Smooth muscle cell (in vitro differentiated cells): ENCODE measurements around the gene RAB3IP. TPM values are rescaled to one million over a fixed set of nuclear protein-coding genes. Genes with fewer than 3 reads are reported as not detected.
"Not testable (repeated sequence)": the region's sequence is repeated elsewhere in the genome, so short reads cannot be mapped to it uniquely, and the experiment has no call there.

Experiments used
- DNase-seq: peaks from one replicate; lab custom pipeline; 2025; ENCODE audit not compliant: unreplicated experiment; lab: John Stamatoyannopoulos, UW
- H2AFZ ChIP-seq: fragments of 200-600 bp; sonication (generic); 2 replicates; pipeline ENCODE4 v1.6.0; 2016; ENCODE audit warnings: antibody characterized with exemption, low read depth, mild to moderate bottlenecking
- H3F3A ChIP-seq: fragments of 200-600 bp; sonication (generic); 2 replicates; pipeline ENCODE4 v1.6.0; 2017; ENCODE audit warnings: antibody characterized with exemption, low read depth
- H3K27ac ChIP-seq: fragments of 200-600 bp; sonication (generic); 2 replicates; pipeline ENCODE4 v1.5.1; 2016; ENCODE audit warnings: low read depth, mild to moderate bottlenecking
- H3K27me3 ChIP-seq: fragments of 200-600 bp; sonication (generic); 2 replicates; pipeline ENCODE4 v1.6.1; 2016; ENCODE audit warnings: low read depth, mild to moderate bottlenecking
- H3K36me3 ChIP-seq: fragments of 200-600 bp; sonication (generic); 2 replicates; pipeline ENCODE4 v1.5.1; 2016; ENCODE audit warnings: low read depth
- H3K4me1 ChIP-seq: fragments of 200-600 bp; sonication (generic); 2 replicates; pipeline ENCODE4 v1.5.1; 2016; ENCODE audit warnings: low read depth
- H3K4me2 ChIP-seq: fragments of 200-600 bp; sonication (generic); 2 replicates; pipeline ENCODE4 v1.6.0; 2016; ENCODE audit warnings: mild to moderate bottlenecking
- H3K4me3 ChIP-seq: fragments of 200-600 bp; sonication (generic); 2 replicates; pipeline ENCODE4 v1.5.1; 2016; ENCODE audit warnings: mild to moderate bottlenecking
- H3K79me2 ChIP-seq: fragments of 200-600 bp; sonication (generic); 2 replicates; pipeline ENCODE4 v1.6.0; 2016; ENCODE audit warnings: low read depth, mild to moderate bottlenecking
- H3K9ac ChIP-seq: fragments of 200-600 bp; sonication (generic); 2 replicates; pipeline ENCODE4 v1.6.0; 2016; ENCODE audit warnings: low read depth
- H3K9me3 ChIP-seq: fragments of 200-600 bp; sonication (generic); replicated peaks from 2 replicates; pipeline ENCODE4 v1.5.1; 2016; ENCODE audit warnings: low read depth
- H4K20me1 ChIP-seq: fragments of 200-600 bp; sonication (generic); 2 replicates; pipeline ENCODE4 v1.6.0; 2016; ENCODE audit warnings: low read depth
- WGBS: methylation state at CpG from one replicate; pipeline ENCODE4 v1.1.7; 2016; ENCODE audit warnings: low lambda C conversion rate; 5-methylcytosine and 5-hydroxymethylcytosine counted together
- polyA plus RNA-seq: library from polyadenylated mRNA; unstranded; fragments of >200 nt; fragmentation: Nextera tagmentation; extraction: Ambion mirVana; gene quantifications from 2 replicates; pipeline ENCODE4 v1.2.1, GENCODE V29; 2016
- total RNA-seq: library from RNA; depleted of rRNA; stranded (reverse); fragments of >200 nt; gene quantifications from 2 replicates; pipeline ENCODE4 v1.2.3, GENCODE V29; 2014
- TF ChIP-seq, protein P1 (sequence below): fragments of 200-600 bp; sonication (generic); IDR thresholded peaks from 2 replicates; pipeline ENCODE4 v1.5.1; 2017; ENCODE audit warnings: borderline replicate concordance, mild to moderate bottlenecking, antibody characterized with exemption; ENCODE audit not compliant: insufficient read depth, poor library complexity, severe bottlenecking

Gene RAB3IP
- total and polyA plus RNA-seq, 2 experiments from 2014 or later: 2.2 to 16.9 TPM

DNA sequence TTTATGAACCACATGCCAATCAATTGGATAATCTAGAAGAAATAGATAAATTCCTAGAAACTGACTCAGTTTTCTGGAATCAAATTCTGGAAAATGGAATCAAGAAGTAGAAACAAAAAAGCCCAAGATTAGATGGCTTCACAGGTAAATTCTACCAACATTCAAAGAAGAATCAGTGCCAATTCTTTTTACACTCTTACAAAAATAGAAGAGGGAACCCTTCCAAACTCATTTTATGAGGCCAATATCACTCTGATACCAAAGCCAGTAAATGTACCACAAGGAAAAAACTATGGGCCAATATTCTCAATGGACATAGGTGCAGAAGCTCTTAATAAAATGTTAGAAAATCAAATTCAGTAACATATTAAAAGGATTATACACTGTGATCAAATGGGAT lies 50.7 kb downstream of the RAB3IP start:
- H3K9ac ChIP-seq: no peak overlapping the region
- H3K79me2 ChIP-seq: no peaks in the 10 kb centered on the region
- no peaks in the 10 kb centered on the region for H4K20me1 ChIP-seq
- no peak overlapping the region for H3K4me3 ChIP-seq
- no peaks in the 10 kb centered on the region for H3F3A ChIP-seq
- no peaks in the 10 kb centered on the region for H3K4me1 ChIP-seq
- no peak overlapping the region for H3K27ac ChIP-seq
- H3K9me3 ChIP-seq: peaks cover 14% of the 10 kb centered on the region
- no peaks in the 10 kb centered on the region for H3K27me3 ChIP-seq
- peaks cover 5% of the 10 kb centered on the region for H3K36me3 ChIP-seq
- TF ChIP-seq, protein P1, sequence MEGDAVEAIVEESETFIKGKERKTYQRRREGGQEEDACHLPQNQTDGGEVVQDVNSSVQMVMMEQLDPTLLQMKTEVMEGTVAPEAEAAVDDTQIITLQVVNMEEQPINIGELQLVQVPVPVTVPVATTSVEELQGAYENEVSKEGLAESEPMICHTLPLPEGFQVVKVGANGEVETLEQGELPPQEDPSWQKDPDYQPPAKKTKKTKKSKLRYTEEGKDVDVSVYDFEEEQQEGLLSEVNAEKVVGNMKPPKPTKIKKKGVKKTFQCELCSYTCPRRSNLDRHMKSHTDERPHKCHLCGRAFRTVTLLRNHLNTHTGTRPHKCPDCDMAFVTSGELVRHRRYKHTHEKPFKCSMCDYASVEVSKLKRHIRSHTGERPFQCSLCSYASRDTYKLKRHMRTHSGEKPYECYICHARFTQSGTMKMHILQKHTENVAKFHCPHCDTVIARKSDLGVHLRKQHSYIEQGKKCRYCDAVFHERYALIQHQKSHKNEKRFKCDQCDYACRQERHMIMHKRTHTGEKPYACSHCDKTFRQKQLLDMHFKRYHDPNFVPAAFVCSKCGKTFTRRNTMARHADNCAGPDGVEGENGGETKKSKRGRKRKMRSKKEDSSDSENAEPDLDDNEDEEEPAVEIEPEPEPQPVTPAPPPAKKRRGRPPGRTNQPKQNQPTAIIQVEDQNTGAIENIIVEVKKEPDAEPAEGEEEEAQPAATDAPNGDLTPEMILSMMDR: no peak
- no peak overlapping the region for H2AFZ ChIP-seq
- DNase-seq: no peak
- no peak overlapping the region for H3K4me2 ChIP-seq

DNA sequence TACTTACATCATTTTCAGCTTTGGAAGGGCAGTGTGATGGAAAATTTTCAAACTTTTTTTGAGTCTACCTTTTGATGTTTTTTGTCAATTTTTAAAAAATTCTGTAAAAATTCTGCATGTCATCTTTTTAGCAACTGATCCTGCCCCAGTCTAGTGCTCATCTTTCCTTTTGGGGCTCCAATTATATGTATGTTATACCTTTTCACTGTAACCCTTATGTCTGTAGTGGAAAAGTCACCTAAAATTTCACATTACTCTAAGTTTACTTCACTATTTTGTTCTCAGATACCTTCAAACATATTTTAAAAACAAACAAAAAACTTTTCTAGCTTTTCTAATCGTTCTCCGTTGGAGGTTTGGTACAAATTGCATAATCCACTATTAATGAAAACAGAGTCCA lies 53.9 kb downstream of the RAB3IP start:
- WGBS: 94% methylated on average over 2 of the region's 2 CpGs
- peaks cover 14% of the 10 kb centered on the region for H3K9me3 ChIP-seq
- peaks cover 5% of the 10 kb centered on the region for H3K36me3 ChIP-seq
- H3K27ac ChIP-seq: no peak overlapping the region
- no peak overlapping the region for H2AFZ ChIP-seq
- TF ChIP-seq, protein P1: no peak
- H3F3A ChIP-seq: no peaks in the 10 kb centered on the region
- H3K79me2 ChIP-seq: no peaks in the 10 kb centered on the region
- H3K9ac ChIP-seq: no peak overlapping the region
- no peak overlapping the region for H3K4me2 ChIP-seq
- H3K4me3 ChIP-seq: no peak overlapping the region
- H4K20me1 ChIP-seq: no peaks in the 10 kb centered on the region
- DNase-seq: no peak
- H3K27me3 ChIP-seq: no peaks in the 10 kb centered on the region
- no peaks in the 10 kb centered on the region for H3K4me1 ChIP-seq

DNA sequence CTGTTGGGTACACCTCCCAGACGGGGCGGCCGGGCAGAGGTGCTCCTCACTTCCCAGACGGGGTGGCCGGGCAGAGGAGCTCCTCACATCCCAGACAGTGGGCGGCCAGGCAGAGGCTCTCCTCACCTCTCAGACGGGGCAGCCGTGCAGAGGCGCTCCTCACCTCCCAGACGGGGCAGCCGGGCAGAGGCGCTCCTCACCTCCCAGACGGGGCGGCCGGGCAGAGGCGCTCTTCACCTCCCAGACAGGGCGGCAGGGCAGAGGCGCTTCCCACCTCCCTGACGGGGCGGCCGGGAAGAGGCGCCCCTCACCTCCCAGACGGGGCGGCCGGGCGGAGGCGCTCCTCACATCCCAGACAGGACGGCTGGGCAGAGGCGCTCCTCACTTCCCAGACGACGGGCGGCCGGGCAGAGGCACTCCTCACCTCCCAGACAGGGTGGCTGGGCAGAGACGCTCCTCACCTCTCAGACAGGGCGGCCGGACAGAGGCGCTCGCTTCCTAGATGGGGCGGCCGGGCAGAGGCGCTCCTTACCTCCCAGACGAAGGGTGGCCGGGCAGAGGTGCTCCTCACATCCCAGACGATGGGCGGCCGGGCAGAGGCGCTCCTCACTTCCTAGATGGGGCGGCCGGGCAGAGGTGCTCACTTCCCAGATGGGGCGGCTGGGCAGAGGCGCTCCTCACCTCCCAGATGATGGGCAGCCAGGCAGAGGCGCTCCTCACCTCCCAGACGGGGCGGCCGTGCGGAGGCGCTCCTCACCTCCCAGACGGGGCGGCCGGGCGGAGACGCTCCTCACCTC lies 68.6 kb downstream of the RAB3IP start:
- not testable (repeated sequence) for H4K20me1 ChIP-seq, H3K4me3 ChIP-seq, H3K9ac ChIP-seq, H3K79me2 ChIP-seq, H2AFZ ChIP-seq, H3F3A ChIP-seq, H3K4me1 ChIP-seq, H3K36me3 ChIP-seq, H3K9me3 ChIP-seq, H3K27ac ChIP-seq, H3K27me3 ChIP-seq, H3K4me2 ChIP-seq, DNase-seq
- 94% methylated on average over 62 of the region's 62 CpGs for WGBS

DNA sequence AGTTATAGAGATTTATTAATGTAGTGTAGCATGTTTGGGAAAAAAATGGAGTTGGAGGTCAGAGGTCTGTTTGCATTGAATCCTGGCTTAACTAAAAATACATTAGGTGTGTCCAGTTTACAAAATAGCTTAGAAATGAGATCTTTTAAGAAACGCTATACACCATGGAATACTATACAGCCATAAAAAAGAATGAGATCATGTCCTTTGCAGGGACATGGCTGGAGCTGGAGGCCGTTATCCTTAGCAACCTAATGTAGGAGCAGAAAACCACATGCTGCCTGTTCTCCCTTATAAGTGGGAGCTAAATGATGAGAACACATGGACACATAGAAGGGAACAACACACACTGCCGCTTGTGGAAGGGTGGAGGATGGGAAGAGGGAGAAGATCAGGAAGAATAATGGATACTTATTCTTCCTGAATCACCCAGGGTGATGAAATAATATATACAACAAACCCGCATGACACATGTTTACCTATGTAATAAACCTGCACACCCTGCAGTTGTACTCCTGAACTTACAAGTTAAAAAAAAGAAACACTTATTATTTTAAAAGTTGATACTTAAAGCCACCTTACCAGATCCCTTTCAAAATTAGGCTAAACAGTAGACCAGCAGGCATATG lies 72.3 kb downstream of the RAB3IP start:
- H3K4me2 ChIP-seq: no peak overlapping the region
- DNase-seq: no peak

More for the DNA sequence above, 72.3 kb downstream of the RAB3IP start:
- Histone ChIP-seq H3K79me2 (no peaks in the 10 kb centered on the region), H4K20me1 (no peaks in the 10 kb centered on the region), H3K36me3 (no peaks in the 10 kb centered on the region), H2AFZ (no peak overlapping the region), H3K27ac (no peak overlapping the region), H3K4me1 (no peaks in the 10 kb centered on the region), H3K9ac (no peak overlapping the region), H3F3A (no peaks in the 10 kb centered on the region), H3K4me3 (no peak overlapping the region), H3K9me3 (no peaks in the 10 kb centered on the region), H3K27me3 (no peaks in the 10 kb centered on the region)
- WGBS: 94% methylated on average over 4 of the region's 4 CpGs
- TF ChIP-seq, protein P1: no peak
